HepG2 (cell line): ENCODE measurements around the gene ZDHHC14. TPM values are rescaled to one million over a fixed set of nuclear protein-coding genes. Genes with fewer than 3 reads are reported as not detected.

Source experiments
- AHDC1 ChIP-seq: sonication (generic); formaldehyde crosslinking; IDR thresholded peaks from 2 replicates; pipeline ENCODE4 v1.5.1; 2020; ENCODE audit warnings: mild to moderate bottlenecking, missing genetic modification reagents, borderline replicate concordance
- ATRX ChIP-seq: sonication (generic); formaldehyde crosslinking; IDR thresholded peaks from 2 replicates; pipeline ENCODE4 v1.4.0; 2020; ENCODE audit warnings: missing genetic modification reagents, borderline replicate concordance
- ESRRA ChIP-seq: sonication (generic); formaldehyde crosslinking; IDR thresholded peaks from 2 replicates; pipeline ENCODE4 v1.5.1; 2020; ENCODE audit warnings: mild to moderate bottlenecking, low read depth, missing genetic modification reagents
- FOXP4 ChIP-seq: sonication (generic); formaldehyde crosslinking; IDR thresholded peaks from 2 replicates; pipeline ENCODE4 v1.4.0; 2020; ENCODE audit warnings: missing genetic modification reagents
- LCORL ChIP-seq, 2 experiments: fragments of 450-650 bp in 1 of 2; sonication (generic) in 1 of 2; formaldehyde crosslinking in 1 of 2; IDR thresholded peaks; 2 replicates each; pipeline versions ENCODE4 v1.5.0 to v1.6.1; 2017 to 2020; ENCODE audit warnings: antibody characterized with exemption in 1 of 2, missing genetic modification reagents in 1 of 2
- MAFG ChIP-seq: sonication (generic); formaldehyde crosslinking; IDR thresholded peaks from 2 replicates; pipeline ENCODE4 v1.5.1; 2020; ENCODE audit warnings: mild to moderate bottlenecking, missing genetic modification reagents
- NR2F1 ChIP-seq, 2 experiments: fragments of 450-650 bp in 1 of 2; formaldehyde crosslinking in 1 of 2; IDR thresholded peaks; 2 replicates each; pipeline versions ENCODE4 v1.5.0 to v1.6.1; 2016 to 2020; ENCODE audit warnings: mild to moderate bottlenecking in 1 of 2, missing compliant biosample characterization in 1 of 2, missing genetic modification reagents in 1 of 2, moderate library complexity in 1 of 2
- TBX2 ChIP-seq: sonication (generic); formaldehyde crosslinking; IDR thresholded peaks from 2 replicates; pipeline ENCODE4 v1.5.0; 2020; ENCODE audit warnings: missing genetic modification reagents, mild to moderate bottlenecking, borderline replicate concordance
- UBTF ChIP-seq: sonication (generic); formaldehyde crosslinking; IDR thresholded peaks from 2 replicates; pipeline ENCODE4 v1.4.0; 2020; ENCODE audit warnings: mild to moderate bottlenecking, missing genetic modification reagents
- ZBTB14 ChIP-seq: sonication (generic); formaldehyde crosslinking; IDR thresholded peaks from 2 replicates; pipeline ENCODE4 v1.4.0; 2020; ENCODE audit warnings: missing genetic modification reagents
- ZNF710 ChIP-seq: sonication (generic); formaldehyde crosslinking; IDR thresholded peaks from 2 replicates; pipeline ENCODE4 v1.5.0; 2020; ENCODE audit warnings: mild to moderate bottlenecking, missing genetic modification reagents, borderline replicate concordance
- ZNF816 ChIP-seq: sonication (generic); formaldehyde crosslinking; IDR thresholded peaks from 2 replicates; pipeline ENCODE4 v1.8.0; 2022; ENCODE audit warnings: missing genetic modification reagents, mild to moderate bottlenecking, borderline replicate concordance
- ZNF83 ChIP-seq: sonication (generic); formaldehyde crosslinking; IDR thresholded peaks from 2 replicates; pipeline ENCODE4 v1.4.0; 2020; ENCODE audit warnings: missing genetic modification reagents, mild to moderate bottlenecking, borderline replicate concordance
- polyA plus RNA-seq, 8 experiments: library from polyadenylated mRNA; depleted of rRNA in 3 of 8; stranded (reverse) in 7 of 8; unstranded in 1 of 8; fragments of >200 nt; fragmentation: Illumina TruSeq in 4 of 8; extraction: Trizol in 4 of 8; gene quantifications; 2 replicates each; pipeline versions ENCODE4 v1.2.1 to v1.2.3, GENCODE V29; 2011 to 2016; ENCODE audit warnings: low read depth in 4 of 8, missing spikeins in 1 of 8, mixed read lengths in 1 of 8; ENCODE audit not compliant: insufficient read depth in 1 of 8
- total RNA-seq, 5 experiments: library from RNA; depleted of rRNA; stranded (reverse); fragments of >200 nt; fragmentation: Illumina TruSeq; extraction: Trizol; gene quantifications; 2 replicates each; pipeline ENCODE4 v1.2.3, GENCODE V29; 2016; ENCODE audit warnings: low read depth in 1 of 5

Gene ZDHHC14
- total and polyA plus RNA-seq, 2 of the 13 experiments (the other 11 are each of a cell fraction or from before 2014, with no cell fraction given) = 3.7 to 9.5 TPM

- peak; percentile 82 for TF ChIP-seq UBTF (CRISPR knock-in tag)
- no peak; the same call in 1 of the 2 replicates for TF ChIP-seq ZNF816 (CRISPR knock-in tag)
- TF ChIP-seq ESRRA (CRISPR knock-in tag) = peak; percentile 95
- TF ChIP-seq MAFG (CRISPR knock-in tag) = no peak
- no peak for TF ChIP-seq ATRX (CRISPR knock-in tag)
- TF ChIP-seq ZNF710 = peak; percentile 98
- peak; percentile 75 to 78; a peak in 3 of 4 replicates for TF ChIP-seq NR2F1 (CRISPR knock-in tag; IDR thresholded peaks at IDR 0.05)
- peak; percentile 55; the same call in 1 of the 2 replicates for TF ChIP-seq ZBTB14 (CRISPR knock-in tag)
- TF ChIP-seq LCORL (IDR thresholded peaks at IDR 0.05) = no peak; the same call in 1 of the 2 replicates
- peak; percentile 100 for TF ChIP-seq LCORL (CRISPR knock-in tag; IDR thresholded peaks at IDR 0.05)
- peak; percentile 99 for TF ChIP-seq TBX2 (CRISPR knock-in tag)
- peak; percentile 100 for TF ChIP-seq AHDC1 (CRISPR knock-in tag)
- TF ChIP-seq FOXP4 (CRISPR knock-in tag) = peak; percentile 99
- peak; percentile 76; the same call in 1 of the 2 replicates for TF ChIP-seq ZNF83 (CRISPR knock-in tag)
Observed at GRCh38 chr6:157531169-157531985, 150.4 kb downstream of the ZDHHC14 start (continued).
